ENCODE measurements around the gene ATP11A.
"Not testable (repeated sequence)": the region's sequence is repeated elsewhere in the genome, so short reads cannot be mapped to it uniquely, and the experiment has no call there.

DNA sequence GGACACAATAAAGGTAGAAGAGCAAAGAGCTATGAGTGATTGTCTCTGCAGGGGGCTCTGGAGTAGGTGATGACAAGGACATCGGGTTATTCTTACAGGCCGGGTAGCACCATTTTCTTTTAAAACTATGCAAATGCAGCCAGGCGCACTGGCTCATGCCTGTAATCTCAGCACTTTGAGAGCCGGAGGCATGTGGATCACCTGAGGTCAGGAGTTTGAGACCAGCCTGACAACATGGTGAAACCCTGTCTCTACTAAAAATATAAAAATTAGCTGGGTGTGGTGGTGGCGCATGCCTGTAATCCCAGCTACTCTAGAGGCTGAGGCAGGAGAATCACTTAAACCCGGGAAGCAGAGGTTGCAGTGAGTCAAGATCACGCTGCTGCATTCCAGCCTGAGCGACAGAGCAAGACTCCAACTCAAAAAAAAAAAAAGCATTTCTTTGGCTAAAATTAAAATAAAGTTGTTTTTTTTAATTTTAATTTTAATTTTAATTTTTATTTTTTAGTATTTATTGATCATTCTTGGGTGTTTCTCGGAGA, 12.3 kb upstream of the ATP11A start:
- TF ChIP-seq POLR2A, CTCF (IDR thresholded peaks at IDR 0.05): not testable (repeated sequence)
